ENCODE data around the gene DGCR2. TPM values are rescaled to one million over a fixed set of nuclear protein-coding genes. Genes with fewer than 3 reads are reported as not detected.
"Not testable (repeated sequence)": the region's sequence is repeated elsewhere in the genome, so short reads cannot be mapped to it uniquely, and the experiment has no call there.

DGCR2 gene
- total RNA-seq, 1 experiment from 2014 or later: 26.5 TPM

DNA sequence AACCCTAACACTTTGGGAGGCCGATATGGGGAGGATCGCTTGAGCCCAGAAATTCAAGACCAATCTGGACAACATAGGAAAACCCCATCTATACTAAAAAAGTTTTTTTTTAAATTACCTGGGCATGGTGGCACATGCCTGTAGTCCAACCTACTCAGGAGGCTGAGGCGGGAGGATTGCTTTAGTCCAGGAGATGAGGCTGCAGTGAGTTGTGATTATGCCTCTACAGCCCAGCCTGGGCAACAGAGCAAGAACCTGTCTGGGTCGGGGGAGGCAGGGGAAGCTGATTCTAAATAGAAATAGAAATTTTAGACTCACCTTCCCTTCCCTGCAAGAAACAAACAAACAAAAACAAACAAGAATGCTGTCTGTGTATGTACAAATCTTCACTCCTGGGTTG is 133.3 kb downstream of the DGCR2 start:
- Histone ChIP-seq H3K27me3 (no peaks in the 10 kb centered on the region), H3K36me3 (no peaks in the 10 kb centered on the region), H3K9me3 (no peaks in the 10 kb centered on the region)

DNA sequence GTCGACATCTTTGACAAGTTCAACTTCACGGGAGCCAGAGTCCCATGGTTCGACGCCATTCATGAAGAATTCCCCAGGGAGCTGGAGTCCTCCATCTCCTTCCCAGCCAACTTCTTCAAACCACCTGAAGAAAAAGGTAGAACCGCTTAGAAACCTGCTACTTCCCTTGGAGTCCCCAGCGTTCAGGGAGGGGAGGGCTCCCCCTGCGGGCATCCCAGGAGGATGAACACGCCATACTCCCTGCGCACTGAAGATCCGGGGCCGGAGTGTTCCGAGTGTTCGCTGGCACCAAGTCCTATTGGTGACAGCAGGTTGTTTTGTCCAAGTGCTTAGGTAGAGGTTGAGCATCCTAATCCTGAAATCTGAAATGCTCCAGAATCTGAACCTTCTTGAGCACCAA is 134.4 kb downstream of the DGCR2 start:
- DNase-seq: no peak
- Histone ChIP-seq H3K4me3 (no peak overlapping the region), H3K27me3 (no peaks in the 10 kb centered on the region), H3K36me3 (no peaks in the 10 kb centered on the region), H3K9me3 (no peaks in the 10 kb centered on the region)

More for the DNA sequence above, 133.3 kb downstream of the DGCR2 start:
- no peak for DNase-seq
- no peak overlapping the region for H3K4me3 ChIP-seq

- not testable (repeated sequence) for H3K4me3 ChIP-seq, H3K27me3 ChIP-seq, H3K9me3 ChIP-seq, DNase-seq, H3K36me3 ChIP-seq
Observed at GRCh38 chr22:18987114-18987513, 135.1 kb downstream of the DGCR2 start.

Other genes with a start within 250 kb of the DGCR2 start
- gene DGCR6, start 216.1 kb downstream of the DGCR2 start, total RNA-seq (2014; rRNA removed; shearing (Covaris generic); ENCODE audit: low replicate concordance): 1.3 and 4.4 TPM in 2 replicates
- gene PRODH, start 186.1 kb downstream of the DGCR2 start, total RNA-seq (2014; rRNA removed; shearing (Covaris generic); ENCODE audit: low replicate concordance): not detected in 2 replicates
- not detected in 2 replicates for gene TSSK2, start 8.9 kb upstream of the DGCR2 start, total RNA-seq (2014; rRNA removed; shearing (Covaris generic); ENCODE audit: low replicate concordance)
- gene ESS2, start 22.2 kb upstream of the DGCR2 start, total RNA-seq (2014; rRNA removed; shearing (Covaris generic); ENCODE audit: low replicate concordance): 19.0 and 19.5 TPM in 2 replicates
- not detected in 2 replicates for gene GSC2, start 27.9 kb upstream of the DGCR2 start, total RNA-seq (2014; rRNA removed; shearing (Covaris generic); ENCODE audit: low replicate concordance)
- 44.7 and 55.9 TPM in 2 replicates for gene SLC25A1, start 56.3 kb upstream of the DGCR2 start, total RNA-seq (2014; rRNA removed; shearing (Covaris generic); ENCODE audit: low replicate concordance)
- gene CLTCL1, start 169.3 kb upstream of the DGCR2 start, total RNA-seq (2014; rRNA removed; shearing (Covaris generic); ENCODE audit: low replicate concordance): 0.62 and 1.5 TPM in 2 replicates

Measured in MG63 (cell line).